NCI-H2107 (cell line): ENCODE data around the gene MATN1.

Experiments used
- DNase-seq: peaks from one replicate; lab custom pipeline; 2025; lab: John Stamatoyannopoulos, UW

The MATN1 gene

DNA sequence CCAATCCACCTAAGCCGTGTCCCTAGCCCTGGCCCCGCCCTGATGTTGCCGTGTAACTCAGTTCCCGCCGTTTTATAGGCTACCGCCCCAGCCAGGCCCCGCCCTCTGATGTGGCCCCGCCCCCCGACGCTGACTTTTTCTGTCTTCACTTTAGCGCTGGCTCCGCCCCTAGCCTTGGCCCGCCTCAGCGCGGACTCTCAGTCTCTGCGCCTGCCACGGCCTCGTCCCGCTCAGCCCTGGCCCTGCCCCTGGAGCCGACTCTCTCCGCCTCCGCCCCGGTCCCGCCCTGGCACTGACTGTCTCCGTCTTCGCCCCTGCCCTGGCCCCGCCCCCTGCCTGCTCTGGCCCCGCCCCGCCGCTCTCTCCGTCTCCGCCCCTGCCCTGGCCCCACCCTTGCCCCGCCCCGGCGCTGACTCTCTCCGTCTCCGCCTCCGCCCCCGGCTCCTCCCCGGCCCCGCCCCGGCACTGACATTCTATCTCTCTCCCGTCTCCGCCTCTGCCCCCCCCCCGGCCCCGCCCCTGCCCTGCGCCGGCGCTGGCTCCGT, 5.2 kb downstream of the MATN1 start:
- DNase-seq = peak; percentile 98

DNA sequence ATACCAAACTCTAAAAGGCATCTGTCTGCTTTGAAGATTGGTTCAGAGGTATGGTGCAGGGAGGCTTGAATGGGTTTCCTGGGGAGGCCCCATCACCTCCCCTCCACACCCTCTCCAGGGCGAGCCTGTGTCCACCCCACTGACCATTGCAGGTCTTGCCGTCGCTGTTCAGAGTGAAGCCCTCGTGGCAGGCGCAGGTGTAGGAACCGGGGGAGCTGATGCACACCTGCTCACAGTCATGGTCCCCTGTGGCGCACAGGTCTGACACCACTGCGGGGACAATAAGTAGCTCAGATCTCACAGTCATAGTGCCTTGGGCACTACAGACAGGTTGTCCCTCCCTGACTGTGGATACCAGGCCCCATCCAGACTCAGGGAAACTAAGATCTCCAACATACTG, 6.7 kb downstream of the MATN1 start:
- DNase-seq = no peak

DNA sequence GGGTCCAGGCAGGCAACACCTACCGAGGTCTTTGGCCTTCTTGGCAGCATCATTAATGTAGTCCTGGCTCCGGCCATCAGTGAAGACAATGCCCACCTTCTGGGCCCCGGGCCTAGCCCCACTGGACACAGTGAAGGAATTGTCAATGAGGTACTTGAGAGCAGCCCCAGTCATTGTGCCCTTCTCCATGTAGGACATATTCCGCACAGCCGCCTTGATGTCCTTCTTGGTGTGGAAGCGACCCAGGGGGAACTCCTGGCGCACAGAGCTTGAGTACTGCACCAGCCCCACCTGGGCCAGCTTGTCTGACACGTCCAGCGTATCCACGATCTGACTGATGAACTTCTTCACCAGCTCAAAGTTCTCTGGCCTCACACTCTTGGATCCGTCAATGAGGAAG, 7.5 kb downstream of the MATN1 start:
- DNase-seq = no peak

DNA sequence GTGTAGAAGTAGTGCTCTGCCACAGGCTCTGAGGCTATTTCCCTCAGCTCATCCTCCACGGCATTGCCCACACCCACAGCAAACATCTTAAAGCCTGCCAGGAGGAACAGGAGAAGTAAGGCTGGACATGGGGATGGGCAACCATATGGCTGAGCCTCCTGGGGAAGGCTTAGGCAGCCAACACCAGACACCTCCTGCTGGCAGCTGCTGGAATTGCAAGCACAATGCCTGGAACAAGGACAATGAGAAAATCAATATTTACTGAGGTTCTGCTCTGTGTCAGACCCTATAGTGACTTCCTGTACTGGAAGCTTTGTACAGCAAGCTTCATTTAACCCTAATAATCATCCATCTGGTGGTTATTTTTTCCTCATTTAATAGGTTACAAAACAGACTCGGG, 8.2 kb downstream of the MATN1 start:
- DNase-seq = no peak

DNA sequence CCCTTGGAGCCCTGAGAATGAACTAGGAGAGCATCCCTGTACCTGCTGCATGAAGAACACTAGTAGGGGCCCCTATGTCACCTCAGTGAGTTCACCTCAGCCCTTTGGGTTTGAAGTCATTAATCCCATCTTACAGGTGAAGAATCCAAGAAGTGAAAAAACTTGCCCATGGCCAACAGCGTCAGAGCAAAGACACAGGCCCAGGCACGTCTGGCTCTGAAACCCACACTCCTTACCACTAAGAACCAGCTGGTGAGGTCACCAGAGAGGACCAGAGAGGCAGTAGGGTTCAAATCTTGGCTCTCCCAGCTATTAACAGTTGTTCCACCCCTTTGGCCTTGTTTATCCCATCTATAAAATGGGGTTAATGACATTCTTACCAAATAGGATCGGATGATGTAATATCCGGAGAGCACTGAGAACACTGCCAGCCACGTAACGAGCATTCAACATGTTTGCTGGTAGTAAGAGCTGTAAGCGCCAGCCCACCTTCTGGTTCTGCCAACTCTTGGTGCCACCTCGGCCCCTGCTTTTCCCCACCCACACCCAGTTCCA, 8.8 kb downstream of the MATN1 start:
- no peak for DNase-seq

DNA sequence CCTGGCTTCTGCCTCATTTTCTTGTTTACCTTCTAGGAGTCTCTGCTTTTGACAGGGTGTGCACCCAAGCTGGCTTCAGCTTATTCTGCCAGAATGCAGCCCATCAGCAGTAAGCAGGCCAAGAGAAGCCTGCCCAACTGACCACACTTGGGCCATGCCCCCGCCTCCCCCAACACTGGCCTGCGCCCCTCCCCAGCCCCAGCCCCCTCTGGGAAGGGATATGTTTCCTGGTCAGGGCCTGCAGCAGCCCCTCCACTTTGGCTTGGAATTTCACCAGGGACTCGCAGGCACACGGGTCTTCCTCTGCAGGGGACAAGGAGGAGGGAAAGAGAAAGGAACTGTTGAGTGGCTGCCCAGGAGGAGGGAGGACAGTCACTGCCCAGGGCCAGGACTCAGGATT, 9.4 kb downstream of the MATN1 start:
- no peak for DNase-seq

DNA sequence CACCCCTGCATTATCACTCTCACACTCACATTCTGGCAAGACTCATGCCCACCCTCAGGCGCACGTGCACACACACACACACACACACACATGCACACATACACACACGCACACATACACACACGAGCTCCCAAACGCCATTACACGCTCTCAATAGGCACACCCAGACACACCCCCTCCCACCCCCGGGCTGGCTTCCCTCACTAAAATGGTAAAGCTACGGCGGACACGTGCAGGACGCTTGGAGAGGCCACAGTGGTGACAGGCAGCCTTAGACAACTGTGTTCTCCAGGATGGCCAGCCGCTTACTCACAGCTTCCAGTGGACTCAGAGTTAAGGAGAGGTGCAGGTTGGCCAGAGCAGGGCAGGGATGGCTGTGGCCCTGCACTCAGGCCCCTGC, 10.1 kb downstream of the MATN1 start:
- no peak for DNase-seq

DNA sequence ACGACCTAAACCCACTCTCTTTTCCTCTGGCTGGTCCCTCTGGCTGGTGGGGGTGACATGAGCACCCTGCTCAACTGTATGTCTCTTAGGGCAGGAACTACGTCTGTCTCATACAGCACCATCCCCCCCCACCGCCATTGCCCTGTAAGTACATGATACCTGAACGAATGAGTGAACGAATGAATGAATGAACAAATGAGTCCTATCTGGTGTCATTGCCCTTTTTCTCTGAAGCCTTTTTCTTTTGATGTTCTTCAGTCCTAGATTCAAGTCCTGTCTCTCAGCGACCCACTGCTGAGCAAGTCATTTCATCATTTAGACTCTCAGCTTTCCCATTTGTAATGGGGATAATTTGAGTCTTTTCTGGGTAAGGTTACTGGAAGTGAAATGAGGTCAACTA, 10.8 kb downstream of the MATN1 start:
- DNase-seq = no peak

DNA sequence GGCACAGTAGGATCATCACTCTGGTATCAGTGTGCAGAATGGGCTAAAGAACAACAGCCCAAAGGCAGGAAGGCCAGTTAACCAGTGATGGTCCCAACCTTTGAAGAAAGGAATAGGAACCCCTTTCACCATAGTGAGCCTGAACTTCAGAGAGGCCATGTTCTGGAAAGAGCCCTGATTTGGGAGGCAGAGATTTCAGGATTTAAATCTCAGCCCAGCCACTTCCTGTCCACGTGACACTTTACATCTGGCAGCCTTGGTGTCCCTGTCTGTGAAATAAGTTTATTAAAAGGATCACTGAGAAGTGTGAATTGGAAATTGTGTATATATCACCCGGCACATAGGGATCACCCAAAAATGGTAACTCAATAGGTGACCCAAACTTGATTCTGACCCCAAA, 13.0 kb downstream of the MATN1 start:
- no peak for DNase-seq

DNA sequence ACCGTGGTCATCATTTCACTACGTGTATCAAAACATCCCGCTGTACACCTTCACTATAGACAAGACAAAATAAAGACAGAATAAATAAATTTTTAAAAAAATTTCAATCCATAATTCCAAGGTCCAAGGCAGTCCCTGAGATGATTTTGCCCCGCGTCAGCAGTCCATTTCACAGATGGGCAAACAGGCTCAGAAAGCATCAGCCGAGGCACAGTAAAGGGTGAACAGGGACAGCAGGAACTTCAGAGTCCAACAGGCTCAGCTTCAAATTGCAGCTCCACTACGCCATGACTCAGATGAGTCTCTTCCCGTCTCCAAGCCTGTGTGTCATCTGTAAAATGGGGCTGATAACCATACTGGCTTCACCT, 15.0 kb downstream of the MATN1 start:
- DNase-seq = no peak

DNA sequence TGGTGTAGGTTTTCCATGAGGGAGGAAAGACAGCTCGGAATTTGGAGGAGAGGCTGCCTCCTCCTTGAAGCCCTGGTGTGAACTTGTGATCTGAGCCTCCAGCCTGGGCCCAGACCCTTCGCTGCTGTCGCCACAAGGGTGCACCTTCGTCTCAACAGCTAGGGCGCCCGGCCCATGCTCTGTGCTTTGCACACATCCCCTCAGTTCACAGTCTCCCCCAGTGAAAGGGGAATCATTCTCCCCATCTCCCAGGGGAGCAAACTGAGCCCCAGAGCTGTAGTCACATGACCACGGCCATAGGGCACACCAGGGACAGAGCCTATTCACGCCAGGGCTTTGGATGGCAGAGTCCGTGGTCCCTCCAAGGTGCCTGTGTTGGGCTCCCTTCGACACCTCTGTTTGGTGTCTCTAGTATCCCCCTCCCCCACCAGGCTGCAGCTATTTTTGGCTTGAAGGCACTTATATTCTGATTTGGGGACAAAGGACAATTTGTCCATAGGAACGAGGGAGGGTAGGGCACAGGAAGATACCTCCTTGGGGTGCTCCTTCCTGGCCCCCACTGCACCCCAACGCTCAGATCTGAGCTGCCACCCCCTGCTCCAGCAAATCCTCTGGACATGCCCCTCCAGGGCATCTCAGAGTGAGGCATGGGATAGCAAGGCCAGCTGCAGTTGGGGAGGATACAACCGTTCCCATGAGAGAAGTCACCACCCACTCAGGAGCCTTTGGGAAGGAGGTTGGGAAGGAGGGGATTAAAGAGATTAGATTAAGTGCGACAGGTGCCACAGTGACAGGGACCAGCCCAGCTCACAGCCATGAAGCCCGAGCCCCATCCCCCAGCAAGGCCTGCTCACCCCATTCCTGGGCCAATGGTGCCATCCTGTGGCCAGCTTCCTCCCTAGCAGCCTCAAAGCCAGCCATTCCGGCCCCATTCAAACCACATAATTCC, 15.7 kb downstream of the MATN1 start:
- peak; percentile 82 for DNase-seq

DNA sequence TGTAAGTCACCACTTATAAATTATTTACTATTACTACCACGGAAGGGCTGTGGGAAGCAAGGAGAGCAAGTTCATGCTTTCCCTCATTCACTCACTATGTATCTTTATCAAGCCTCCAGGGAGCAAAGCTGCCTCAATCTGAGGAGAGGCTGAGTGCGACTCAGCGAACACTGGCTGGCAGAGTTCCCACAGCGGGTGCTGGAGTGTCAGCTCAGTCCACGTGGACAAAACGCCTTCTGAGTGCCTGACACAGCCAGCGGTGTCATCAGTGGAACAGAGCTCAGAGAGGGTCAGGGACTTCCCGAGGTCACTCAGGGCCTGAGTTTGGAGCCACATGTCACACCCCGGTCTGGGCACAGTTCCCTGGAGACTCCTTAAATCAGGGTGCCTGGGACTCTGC, 16.9 kb downstream of the MATN1 start:
- DNase-seq = peak; percentile 39

DNA sequence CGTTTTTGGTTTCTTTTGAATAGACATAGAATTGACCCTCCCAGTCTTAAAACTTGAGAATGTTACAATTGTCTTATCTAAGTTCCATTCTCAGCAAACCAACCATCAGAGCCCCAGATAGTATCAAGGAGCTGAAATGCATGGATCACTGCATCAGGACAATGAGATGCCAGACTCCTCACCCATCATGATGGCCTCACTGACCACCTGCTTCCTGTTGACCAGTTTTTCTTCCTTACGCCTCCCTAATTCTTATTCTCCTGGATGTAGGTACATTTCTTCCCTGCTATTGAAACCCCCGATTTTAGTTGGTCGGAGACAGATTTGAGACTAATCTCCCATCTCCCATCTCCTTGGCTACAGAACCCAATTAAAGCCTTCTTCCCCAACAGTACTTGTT, 17.7 kb downstream of the MATN1 start:
- DNase-seq = no peak

DNA sequence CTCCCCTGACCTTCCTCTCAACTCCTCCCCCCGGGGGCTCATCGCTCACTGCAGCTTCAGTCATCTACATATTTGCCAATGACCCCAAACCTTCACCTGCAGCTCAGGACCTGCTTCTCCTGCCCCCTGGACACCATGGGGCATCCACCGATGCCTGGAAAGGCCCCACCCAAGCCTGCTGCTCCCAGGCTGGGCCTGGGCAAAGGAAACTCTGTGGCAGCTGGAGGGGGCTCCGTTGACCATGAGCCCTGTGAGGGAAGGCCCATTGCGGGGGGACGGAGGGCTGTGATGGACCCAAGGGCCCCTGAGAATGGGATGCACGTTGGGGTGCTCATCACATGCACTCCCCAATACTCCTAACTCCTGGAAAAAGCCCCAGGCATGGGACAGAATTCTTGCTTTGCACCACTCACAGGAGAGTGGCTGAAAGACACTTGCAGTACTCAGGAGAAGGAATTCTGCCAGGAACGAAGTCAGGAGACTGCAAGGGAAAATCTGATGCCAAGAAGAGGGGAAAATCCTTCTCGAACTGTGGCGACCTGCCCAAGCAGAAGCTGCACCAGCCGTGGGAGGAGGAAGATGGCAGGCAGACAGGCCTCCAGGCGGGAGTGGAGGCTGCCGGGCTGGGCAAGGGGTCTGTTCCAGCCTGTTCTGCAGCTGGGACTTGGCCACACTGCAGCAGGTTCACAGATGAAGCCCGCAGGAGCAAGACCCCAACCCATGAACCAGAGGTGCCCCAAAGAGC, 18.4 kb downstream of the MATN1 start:
- DNase-seq = no peak

DNA sequence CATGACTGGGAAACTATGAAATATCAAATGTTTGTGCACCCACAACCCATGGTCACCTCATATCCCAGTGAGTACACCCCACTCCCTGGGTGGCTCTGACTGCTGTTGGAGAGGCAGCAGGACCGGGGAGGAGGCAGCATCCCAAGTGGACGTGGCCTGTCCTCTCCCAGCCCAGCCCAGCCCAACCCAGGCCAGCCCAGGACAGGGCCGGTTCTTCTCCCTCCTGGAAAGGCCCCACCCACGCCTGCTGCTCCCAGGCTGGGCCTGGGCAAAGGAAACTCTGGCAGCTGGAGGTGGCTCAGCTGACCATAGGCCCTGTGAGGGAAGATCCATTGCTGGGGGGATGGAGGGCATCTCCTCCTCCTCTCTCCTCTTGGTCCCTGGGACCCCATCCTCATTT, 19.1 kb downstream of the MATN1 start:
- no peak for DNase-seq

DNA sequence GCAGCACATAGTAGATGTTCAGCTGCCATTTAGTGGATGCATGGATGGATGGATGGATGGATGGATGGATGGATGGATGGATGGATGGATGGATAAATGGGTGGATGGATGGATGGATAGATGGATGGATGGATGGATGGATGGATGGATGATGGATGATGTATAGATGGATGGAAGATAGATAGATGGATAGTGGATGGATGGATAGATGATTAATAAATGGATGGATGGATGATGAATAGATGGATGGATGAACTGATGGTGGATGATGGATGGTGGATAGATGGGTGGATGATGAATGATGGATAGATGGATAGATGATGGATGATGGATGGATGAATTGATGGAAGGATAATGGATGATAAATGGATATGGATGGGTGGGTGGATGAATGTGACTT, 20.6 kb downstream of the MATN1 start:
- no peak for DNase-seq

DNA sequence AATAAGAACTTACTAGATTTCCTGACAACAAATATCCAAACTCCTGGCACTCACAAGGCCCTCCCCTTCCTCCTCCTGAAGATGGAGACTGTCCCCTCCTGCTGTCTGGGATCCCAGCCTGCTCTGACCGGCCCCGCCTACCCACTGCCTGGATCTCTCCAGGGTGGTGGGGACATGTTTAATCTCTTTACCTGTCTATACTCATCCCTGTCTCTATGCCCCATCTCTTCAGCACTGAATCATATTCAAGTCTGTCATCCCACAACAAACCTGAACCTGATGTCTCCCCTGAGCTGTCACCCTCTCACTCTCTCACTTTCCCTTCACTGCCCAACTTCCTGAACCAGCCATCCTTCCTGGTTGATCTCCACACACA, 22.1 kb downstream of the MATN1 start:
- no peak for DNase-seq

DNA sequence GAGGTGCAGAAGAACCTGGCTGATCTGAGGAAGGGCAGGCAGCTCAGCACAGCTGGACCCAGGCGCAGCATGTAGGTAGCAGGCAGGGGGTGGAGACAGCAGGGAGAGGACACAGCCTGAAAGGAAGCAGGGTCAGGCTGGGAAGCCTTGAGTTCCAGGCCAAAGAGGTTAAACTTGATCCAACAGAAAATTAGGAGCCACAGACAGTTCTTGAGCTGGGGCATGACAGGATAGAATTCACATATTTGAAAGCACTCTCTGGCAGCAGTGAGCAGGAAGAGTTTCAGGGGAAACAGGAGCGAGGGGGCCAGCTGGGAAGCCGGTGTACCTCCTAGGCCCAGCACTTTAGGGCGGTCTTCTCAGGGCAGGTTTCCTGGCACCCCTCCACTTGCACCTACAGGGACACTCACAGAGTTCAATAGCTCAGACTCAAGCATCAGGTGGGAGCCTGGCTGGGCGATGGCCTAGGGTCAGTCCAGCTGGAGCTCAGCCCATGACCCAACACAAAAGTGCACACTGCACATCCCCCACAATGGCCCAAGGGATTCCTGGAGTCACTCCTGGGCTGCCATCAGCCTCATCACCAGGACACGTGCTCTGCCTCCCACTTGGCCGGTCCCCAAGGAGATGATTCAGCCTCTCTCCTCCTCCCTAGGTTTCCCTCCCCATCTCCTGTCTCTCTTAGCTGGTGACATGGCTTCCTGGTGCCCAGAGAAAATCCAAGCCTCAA, 22.7 kb downstream of the MATN1 start:
- DNase-seq = no peak

DNA sequence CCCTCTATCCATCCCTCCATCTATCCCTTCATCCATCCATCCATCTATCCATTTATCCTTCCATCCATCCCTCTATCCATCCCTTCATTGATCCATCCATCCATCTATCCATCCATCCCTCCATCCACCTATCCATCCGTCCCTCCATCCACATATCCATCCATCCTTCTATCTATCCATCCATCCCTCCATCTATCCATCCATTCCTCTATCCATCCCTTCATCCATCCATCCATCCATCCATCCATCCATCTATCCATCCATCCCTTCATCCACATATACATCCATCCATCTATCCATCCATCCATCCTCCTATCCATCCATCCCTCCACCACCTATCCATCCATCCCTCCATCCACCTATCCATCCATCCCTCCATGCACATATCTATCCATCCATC, 23.6 kb downstream of the MATN1 start:
- DNase-seq = no peak

DNA sequence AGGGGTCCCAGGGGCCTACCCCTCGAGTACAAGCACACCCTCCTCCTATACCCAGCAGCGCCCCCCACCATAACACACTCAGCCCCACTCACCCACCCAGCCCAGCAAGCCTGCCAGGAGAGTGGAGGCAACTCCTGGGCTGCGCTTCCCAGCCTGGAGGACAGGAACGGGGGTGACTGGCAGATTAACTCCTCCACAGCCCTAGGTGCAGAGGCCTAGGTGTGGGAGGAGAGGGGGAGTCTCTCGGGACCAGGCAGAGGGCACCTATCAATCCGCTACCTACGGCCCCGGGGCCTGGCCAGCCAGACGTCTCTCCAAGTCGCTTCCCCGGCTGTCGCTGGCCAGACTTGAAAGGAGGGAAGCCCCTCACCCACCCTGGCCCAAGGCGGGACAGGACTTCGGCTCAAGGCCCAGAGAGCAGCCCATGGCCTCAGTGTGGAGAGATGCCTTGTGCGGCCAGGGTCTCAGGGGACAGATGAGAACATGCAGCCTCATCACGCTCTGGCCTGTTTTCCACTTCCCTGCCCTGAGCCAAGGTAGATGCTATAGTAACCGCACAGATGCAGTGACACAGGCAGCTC, 24.9 kb downstream of the MATN1 start:
- no peak for DNase-seq

DNA sequence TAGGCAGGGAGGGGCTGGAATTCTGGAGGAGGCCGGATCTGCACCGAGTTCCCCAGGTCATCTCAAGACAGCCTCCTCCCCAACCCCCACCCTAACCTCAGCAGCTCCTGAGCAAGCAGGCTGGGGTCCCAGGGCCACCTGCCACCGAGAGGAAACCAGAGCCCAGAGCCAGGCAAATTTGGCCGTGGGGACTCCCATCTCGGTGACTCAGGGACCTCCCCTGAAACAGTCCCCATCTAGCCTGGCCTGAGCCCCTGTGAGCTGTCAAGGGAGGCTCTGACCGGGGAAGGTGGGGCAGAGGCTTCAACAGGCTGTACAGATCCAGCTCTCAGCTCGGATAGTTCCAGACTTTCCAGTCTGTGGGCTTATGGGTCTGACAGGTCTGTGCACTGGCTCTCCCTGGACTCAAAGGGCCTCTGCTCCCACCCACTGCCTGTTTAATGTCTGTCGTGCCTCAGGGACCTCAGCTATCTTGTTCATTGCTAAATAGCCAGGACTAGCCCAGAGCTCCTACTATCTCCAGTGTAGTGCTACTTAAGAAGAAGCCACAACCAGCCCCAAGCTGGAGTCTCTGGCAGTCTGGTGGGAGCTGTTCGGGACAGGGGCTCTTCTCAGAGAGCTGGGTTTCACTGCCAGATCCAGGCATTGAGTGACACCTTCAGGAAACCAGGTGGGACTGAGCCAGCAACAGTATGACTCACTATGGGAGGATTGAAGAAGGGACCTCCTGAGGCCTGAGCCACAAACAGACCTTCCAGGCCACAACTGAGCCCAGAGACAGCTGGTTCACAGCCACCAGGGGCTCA, 25.6 kb downstream of the MATN1 start:
- DNase-seq = no peak
